Aorta (tissue), 5 donors: ENCODE measurements around the gene GLI2. TPM values are rescaled to one million over a fixed set of nuclear protein-coding genes. Genes with fewer than 3 reads are reported as not detected.

Experiments used
- ATAC-seq: fragments of 200-7000 bp; cut with Tn5 transposase; one replicate; pipeline ENCODE4 v1.9.1; 2022; ENCODE audit warnings: moderate library complexity; ENCODE audit not compliant: low FRiP score
- DNase-seq, 2 donors: peaks; one replicate each; pipeline ENCODE4 v3.0.0-alpha.2; 2020
- H3K27ac ChIP-seq, 2 donors: one replicate each; pipeline ENCODE4 v1.5.1; 2013; ENCODE audit warnings: low read length in 2 of 2, mild to moderate bottlenecking in 2 of 2, moderate library complexity in 2 of 2, control low read depth in 1 of 2, inconsistent platforms in 1 of 2, low read depth in 1 of 2
- H3K27me3 ChIP-seq, 2 donors: one replicate each; pipeline ENCODE4 v1.6.1; 2013; ENCODE audit warnings: control low read depth in 1 of 2, low read length in 1 of 2, mild to moderate bottlenecking in 1 of 2, moderate library complexity in 1 of 2; ENCODE audit not compliant: insufficient read depth in 2 of 2, control insufficient read depth in 1 of 2
- H3K36me3 ChIP-seq, 2 donors: one replicate each; pipeline ENCODE4 v1.6.1; 2013; ENCODE audit warnings: control low read depth in 1 of 2, low read length in 1 of 2, mild to moderate bottlenecking in 1 of 2; ENCODE audit not compliant: insufficient read depth in 2 of 2, control insufficient read depth in 1 of 2
- H3K4me1 ChIP-seq, 2 donors: one replicate each; pipeline ENCODE4 v1.6.1; 2013; ENCODE audit warnings: low read length in 2 of 2, control low read depth in 1 of 2, mild to moderate bottlenecking in 1 of 2, moderate library complexity in 1 of 2; ENCODE audit not compliant: insufficient read depth in 2 of 2, control insufficient read depth in 1 of 2
- H3K4me3 ChIP-seq, 2 donors: one replicate each; pipeline ENCODE4 v1.5.1; 2013; ENCODE audit warnings: low read length in 2 of 2, control low read depth in 1 of 2, mild to moderate bottlenecking in 1 of 2
- H3K9me3 ChIP-seq: one replicate; pipeline ENCODE4 v1.6.1; 2013; ENCODE audit warnings: mild to moderate bottlenecking, low read length; ENCODE audit not compliant: control insufficient read depth
- WGBS, 2 donors: extraction: QIAGEN DNeasy Blood & Tissue Kit; methylation state at CpG; one replicate each; pipeline ENCODE4 v1.1.7; 2013; 5-methylcytosine and 5-hydroxymethylcytosine counted together
- intact Hi-C, 2 donors: fragments of 100-400 bp; cut with DNase I; formaldehyde crosslinking; loops; one replicate each; pipeline versions ENCODE4 v1.14.2 to v1.15.0; 2022
- polyA plus RNA-seq, 2 donors: library from polyadenylated mRNA; stranded (reverse); fragments of 200-250 nt; gene quantifications; one replicate each; pipeline ENCODE4 v1.2.3, GENCODE V29; 2013
- total RNA-seq, 2 donors: library from RNA; stranded (reverse); fragmentation: NEBNext Ultra II Directional; extraction: Animal tissue kit (Norgen Biotek cat#: 25700); gene quantifications; one replicate each; pipeline ENCODE4 v1.2.1, GENCODE V29; 2021
- donor health status: healthy with polysubstance abuse.
- donor health status: Bipolar disorder and iron deficiency.
- donor health status: DM: no; HTN: no; CAD: no.
- donor health status: DM: no; HTN: no; CAD: no.
- donor health status: DM: yes; HTN: yes; CAD: no.

Gene GLI2
- total and polyA plus RNA-seq, 4 donors: 0.88 to 18.5 (median 5.4) TPM

DNA sequence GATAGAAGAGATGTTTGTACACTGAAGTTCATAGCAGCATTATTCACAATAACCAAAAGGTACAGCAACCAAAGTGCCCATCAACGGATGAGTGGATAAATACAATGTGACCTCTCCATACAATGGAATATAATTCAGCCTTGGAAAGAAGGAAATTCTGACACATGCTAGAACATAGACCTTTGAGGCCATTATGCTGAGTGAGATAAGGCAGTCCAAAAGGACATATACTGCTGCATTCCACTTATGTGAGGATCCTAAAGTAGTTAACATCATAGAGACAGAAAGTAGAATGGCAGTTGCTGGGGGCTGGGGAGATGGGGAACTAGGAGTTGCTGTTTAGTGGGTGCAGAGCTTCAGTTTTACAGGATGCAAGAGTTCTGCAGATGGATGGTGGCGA is 38.2 kb upstream of the GLI2 start:
- H3K4me1 ChIP-seq: no peaks in the 10 kb centered on the region
- H3K27ac ChIP-seq: no peak overlapping the region
- DNase-seq (no peak), ATAC-seq (no peak)
- intact Hi-C loops: loop anchor here in 1 of 2 donors (2.0 kb wide), 1 partner anchor 373 kb away; no protein-coding TSS in a partner anchor
- H3K9me3 ChIP-seq: no peaks in the 10 kb centered on the region
- no peak overlapping the region for H3K4me3 ChIP-seq
- 92% methylated on average over 2 of the region's 2 CpGs for whole genome bisulfite sequencing, 2 donors
- H3K27me3 ChIP-seq: no peaks in the 10 kb centered on the region
- no peaks in the 10 kb centered on the region for H3K36me3 ChIP-seq

- no peaks in the 10 kb centered on the region for H3K36me3 ChIP-seq
- WGBS, 2 donors: 82 to 83% methylated on average over 3 of the region's 3 CpGs
- H3K27ac ChIP-seq: no peak overlapping the region
- DNase-seq: no peak
- no peak for ATAC-seq
- H3K27me3 ChIP-seq: no peaks in the 10 kb centered on the region
- H3K4me3 ChIP-seq: no peak overlapping the region
- intact Hi-C loops: no loop called here
- H3K4me1 ChIP-seq: no peaks in the 10 kb centered on the region
- H3K9me3 ChIP-seq: no peaks in the 10 kb centered on the region
Observed at GRCh38 chr2:120699292-120699691, 36.4 kb upstream of the GLI2 start.

DNA sequence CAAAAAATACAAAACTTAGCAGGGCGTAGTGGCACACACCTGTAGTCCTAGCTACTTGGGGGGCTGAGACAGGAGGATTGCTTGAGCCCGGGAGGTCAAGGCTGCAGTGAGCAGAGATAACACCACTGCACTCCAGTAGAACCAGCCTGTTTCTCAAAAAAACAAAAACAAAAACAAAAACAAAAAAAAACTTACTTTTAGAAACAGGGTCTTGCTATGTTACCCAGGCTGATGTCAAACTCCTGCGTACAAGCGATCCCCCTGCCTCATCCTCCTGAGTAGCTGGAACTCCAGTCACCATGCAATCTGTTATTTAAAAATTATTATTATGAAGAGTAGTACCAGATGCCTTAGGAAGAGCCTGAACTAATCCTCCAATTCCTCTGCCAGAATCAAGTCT is 35.0 kb upstream of the GLI2 start:
- 97 to 98% methylated on average over 4 of the region's 4 CpGs for WGBS, 2 donors
- ATAC-seq (no peak), DNase-seq (peak in 1 of 2 donors; percentile 14)

GRCh38 chr2:120701096-120701495 is 34.6 kb upstream of the GLI2 start:
- intact Hi-C loops: no loop called here
- H3K36me3 ChIP-seq: no peaks in the 10 kb centered on the region
- H3K27ac ChIP-seq: no peak overlapping the region
- no peaks in the 10 kb centered on the region for H3K27me3 ChIP-seq
- DNase-seq (peak in 1 of 2 donors; percentile 54), ATAC-seq (no peak)
- WGBS, 2 donors: 90 to 92% methylated on average over 7 of the region's 7 CpGs
- no peaks in the 10 kb centered on the region for H3K4me1 ChIP-seq
- H3K9me3 ChIP-seq: no peaks in the 10 kb centered on the region
- no peak overlapping the region for H3K4me3 ChIP-seq

More for the DNA sequence above, 35.0 kb upstream of the GLI2 start:
- Histone ChIP-seq H3K27ac (no peak overlapping the region), H3K36me3 (no peaks in the 10 kb centered on the region), H3K4me3 (no peak overlapping the region), H3K27me3 (no peaks in the 10 kb centered on the region), H3K9me3 (no peaks in the 10 kb centered on the region), H3K4me1 (no peaks in the 10 kb centered on the region)
- intact Hi-C loops: no loop called here

DNA sequence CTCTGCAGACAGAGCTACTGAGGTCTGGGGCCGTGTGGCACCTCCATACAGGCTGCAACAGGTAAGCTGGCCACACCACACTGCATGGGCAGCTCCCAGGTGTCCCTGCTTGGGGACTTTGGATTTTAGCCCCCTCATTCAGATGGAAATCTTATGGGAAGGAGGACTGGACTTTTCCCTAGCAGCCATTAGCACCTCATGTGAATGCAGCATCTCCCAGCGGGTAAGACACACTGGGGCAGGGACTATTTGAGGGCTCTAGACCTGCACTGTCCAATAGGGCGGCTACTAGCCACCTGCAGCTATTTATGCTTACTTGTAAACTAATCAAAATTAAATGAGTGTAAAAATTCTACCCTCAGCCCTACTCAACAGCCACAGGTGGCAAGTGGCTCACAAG is 34.2 kb upstream of the GLI2 start:
- DNase-seq: peak in 1 of 2 donors; percentile 36
- ATAC-seq: no peak
- intact Hi-C loops: no loop called here

DNA sequence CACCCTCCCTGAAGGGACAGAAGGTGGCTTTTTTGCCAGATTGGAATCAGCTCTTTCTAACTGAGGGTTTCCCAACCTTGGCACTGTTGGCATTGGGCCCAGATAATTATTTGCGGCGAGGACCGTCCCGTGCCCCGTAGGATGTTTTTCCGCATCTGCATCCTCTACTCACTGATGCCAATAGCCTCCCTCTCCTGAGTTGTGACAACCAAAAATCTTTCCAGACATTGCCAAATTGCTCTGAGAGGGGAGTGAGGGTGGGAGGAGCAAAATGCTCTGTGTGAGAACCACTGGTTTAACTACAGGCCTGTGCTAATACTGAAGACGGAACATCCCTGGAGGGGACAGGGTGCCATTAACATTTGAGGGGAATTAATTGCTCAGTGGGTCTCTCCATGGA is 33.6 kb upstream of the GLI2 start:
- Histone ChIP-seq H3K9me3 (no peaks in the 10 kb centered on the region), H3K27me3 (no peaks in the 10 kb centered on the region), H3K4me3 (no peak overlapping the region), H3K36me3 (no peaks in the 10 kb centered on the region), H3K27ac (no peak overlapping the region), H3K4me1 (no peaks in the 10 kb centered on the region)
- intact Hi-C loops: no loop called here
- ATAC-seq: no peak
- no peak for DNase-seq
- 27 to 36% methylated on average over 7 of the region's 7 CpGs for WGBS, 2 donors

More for the DNA sequence above, 34.2 kb upstream of the GLI2 start:
- Histone ChIP-seq H3K4me1 (no peaks in the 10 kb centered on the region), H3K4me3 (no peak overlapping the region), H3K9me3 (no peaks in the 10 kb centered on the region), H3K27ac (no peak overlapping the region), H3K27me3 (no peaks in the 10 kb centered on the region), H3K36me3 (no peaks in the 10 kb centered on the region)
- WGBS, 2 donors: 91 to 93% methylated on average over 3 of the region's 3 CpGs

GRCh38 chr2:120702801-120703200 is 32.9 kb upstream of the GLI2 start:
- H3K27ac ChIP-seq: no peak overlapping the region
- H3K27me3 ChIP-seq: no peaks in the 10 kb centered on the region
- DNase-seq (no peak), ATAC-seq (no peak)
- H3K36me3 ChIP-seq: no peaks in the 10 kb centered on the region
- intact Hi-C loops: no loop called here
- no peaks in the 10 kb centered on the region for H3K9me3 ChIP-seq
- H3K4me1 ChIP-seq: no peaks in the 10 kb centered on the region
- WGBS, 2 donors: 93% methylated on average over 13 of the region's 13 CpGs
- no peak overlapping the region for H3K4me3 ChIP-seq

DNA sequence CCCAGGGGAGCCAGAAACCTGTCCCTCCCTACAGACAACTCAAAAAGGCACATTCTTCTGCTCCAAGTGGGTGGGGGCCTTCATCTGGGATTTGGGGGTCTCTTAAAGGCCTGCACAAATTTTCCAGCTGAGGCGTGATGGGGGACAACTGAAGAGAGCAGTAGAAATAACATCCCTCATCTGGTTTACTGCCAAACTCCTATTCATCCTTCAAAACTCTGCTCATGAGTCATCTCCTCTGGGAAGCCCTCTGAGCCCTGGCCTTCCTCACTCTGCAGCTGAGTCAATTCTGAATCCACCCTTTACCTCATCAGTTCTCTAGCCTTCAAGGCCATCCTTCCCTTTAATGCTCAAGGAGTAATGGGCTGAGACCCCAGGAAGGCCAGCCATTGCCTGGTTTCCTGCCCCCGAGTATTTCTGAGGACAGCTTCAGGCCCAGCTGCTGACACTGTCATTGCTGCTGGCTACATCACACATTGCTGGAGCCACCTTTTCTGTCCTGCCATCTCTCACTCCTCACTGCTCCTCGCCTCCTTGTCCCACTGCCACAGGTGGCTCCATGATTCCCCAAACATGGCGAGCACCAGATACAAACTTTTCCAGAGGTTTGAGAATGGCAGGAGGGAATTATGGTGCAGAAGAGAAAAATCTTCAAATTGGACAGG is 32.2 kb upstream of the GLI2 start:
- intact Hi-C loops: no loop called here
- H3K36me3 ChIP-seq: no peaks in the 10 kb centered on the region
- no peaks in the 10 kb centered on the region for H3K27me3 ChIP-seq
- no peaks in the 10 kb centered on the region for H3K4me1 ChIP-seq
- WGBS, 2 donors: 97 to 98% methylated on average over 4 of the region's 4 CpGs
- ATAC-seq (no peak), DNase-seq (no peak)
- no peak overlapping the region for H3K4me3 ChIP-seq
- H3K9me3 ChIP-seq: no peaks in the 10 kb centered on the region
- no peak overlapping the region for H3K27ac ChIP-seq

- Histone ChIP-seq H3K36me3 (no peaks in the 10 kb centered on the region), H3K27ac (no peak overlapping the region), H3K27me3 (no peaks in the 10 kb centered on the region), H3K9me3 (no peaks in the 10 kb centered on the region), H3K4me1 (no peaks in the 10 kb centered on the region), H3K4me3 (no peak overlapping the region)
- intact Hi-C loops: no loop called here
- ATAC-seq (no peak), DNase-seq (no peak)
- WGBS, 2 donors: 86 to 95% methylated on average over 2 of the region's 2 CpGs
Observed at GRCh38 chr2:120704696-120705095, 31.0 kb upstream of the GLI2 start.
